ENCODE data around the gene OR6C70. TPM values are rescaled to one million over a fixed set of nuclear protein-coding genes. Genes with fewer than 3 reads are reported as not detected.

OR6C70 gene
- total RNA-seq = not detected in 2 replicates

GRCh38 chr12:55470088-55470829 lies at the start of gene OR6C70:
Gene OR6C70 (minus strand): TSS chr12:55470138. CDS start chr12:55470138, 0 bp downstream.

DNA sequence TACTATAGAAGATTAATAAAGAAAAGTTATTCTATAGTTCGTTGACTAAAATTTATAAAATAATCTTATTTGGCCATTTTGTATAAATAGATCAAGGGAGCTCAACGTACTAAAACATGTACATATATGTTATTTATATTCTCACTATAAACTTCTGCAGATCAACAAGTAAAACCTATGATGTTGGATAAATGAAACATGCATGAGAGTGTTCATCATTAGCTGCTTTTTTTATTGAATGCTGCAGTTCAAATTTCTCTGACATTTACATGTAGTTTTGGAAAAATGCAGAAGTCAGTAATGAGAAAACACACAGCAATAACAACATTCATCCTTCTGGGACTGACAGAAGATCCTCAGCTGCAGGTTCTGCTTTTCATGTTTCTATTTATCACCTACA lies 22.1 kb upstream of the OR6C70 start, which contains the start of gene OR6C68:
Gene OR6C68, plus strand, starts transcription at position 301 of the 400 bp plus-strand sequence. Its CDS starts 0 bp downstream, at position 301.

DNA sequence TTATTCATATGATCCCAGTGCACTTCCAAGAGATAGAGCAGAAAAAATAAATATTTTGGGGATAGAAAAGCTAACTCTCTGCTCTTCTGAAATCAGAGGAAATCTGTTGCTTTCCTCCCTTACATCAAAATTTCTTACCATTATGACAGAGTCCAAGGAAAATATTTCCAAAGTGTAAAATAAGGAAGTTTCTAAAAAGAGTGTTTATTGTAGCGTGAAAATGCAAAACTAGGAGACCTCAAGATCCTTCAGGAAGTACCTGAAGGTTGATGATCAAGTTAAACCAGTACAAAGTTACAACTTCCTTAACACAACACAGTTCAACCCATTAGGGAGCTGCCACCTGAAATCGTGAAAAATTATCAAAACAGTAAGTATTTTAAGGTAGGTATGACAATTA lies 26.2 kb downstream of the OR6C70 start, which contains the start of gene OR6C2:
Gene OR6C2, plus strand, starts transcription at position 301 of the 400 bp plus-strand sequence. CDS start 8,138 bp downstream, outside the sequence.

GRCh38 chr12:55425954-55426353 lies 44.0 kb downstream of the OR6C70 start, which contains the start of gene OR6C76:
Gene OR6C76 (plus strand): TSS chr12:55426254. CDS start chr12:55426254, 0 bp downstream.

Other genes with a start within 250 kb of the OR6C70 start
- not detected in 2 replicates for gene OR10A7, start 249.1 kb downstream of the OR6C70 start, total RNA-seq
- gene OR6C74, start 225.5 kb downstream of the OR6C70 start, total RNA-seq = not detected in 2 replicates
- gene OR6C6, start 173.6 kb downstream of the OR6C70 start, total RNA-seq = not detected in 2 replicates
- not detected in 2 replicates for gene OR6C1, start 155.8 kb downstream of the OR6C70 start, total RNA-seq
- gene OR6C3, start 139.4 kb downstream of the OR6C70 start, total RNA-seq = not detected in 2 replicates
- not detected in 2 replicates for gene OR6C75, start 107.2 kb downstream of the OR6C70 start, total RNA-seq
- gene OR6C65, start 69.6 kb downstream of the OR6C70 start, total RNA-seq = not detected in 2 replicates
- not detected in 2 replicates for gene OR6C76, start 43.9 kb downstream of the OR6C70 start, total RNA-seq
- gene OR6C2, start 26.1 kb downstream of the OR6C70 start, total RNA-seq = not detected in 2 replicates
- gene OR6C68, start 22.2 kb upstream of the OR6C70 start, total RNA-seq = not detected in 2 replicates
- gene OR6C4, start 79.5 kb upstream of the OR6C70 start, total RNA-seq = not detected in 2 replicates
- gene OR2AP1, start 102.3 kb upstream of the OR6C70 start, total RNA-seq = not detected in 2 replicates
- gene OR10P1, start 166.8 kb upstream of the OR6C70 start, total RNA-seq = not detected in 2 replicates
- gene ITGA7, start 237.8 kb upstream of the OR6C70 start, total RNA-seq = 1.8 and 2.7 TPM in 2 replicates
- gene BLOC1S1, start 245.9 kb upstream of the OR6C70 start, total RNA-seq = 105 and 136 TPM in 2 replicates

All from smooth muscle cell of bladder (primary cell).